ENCODE results near the gene PSMD12.

Gene PSMD12

GRCh38 chr17:67297454-67297960 lies 68.9 kb downstream of the PSMD12 start:
- no peak for DNase-seq

DNA sequence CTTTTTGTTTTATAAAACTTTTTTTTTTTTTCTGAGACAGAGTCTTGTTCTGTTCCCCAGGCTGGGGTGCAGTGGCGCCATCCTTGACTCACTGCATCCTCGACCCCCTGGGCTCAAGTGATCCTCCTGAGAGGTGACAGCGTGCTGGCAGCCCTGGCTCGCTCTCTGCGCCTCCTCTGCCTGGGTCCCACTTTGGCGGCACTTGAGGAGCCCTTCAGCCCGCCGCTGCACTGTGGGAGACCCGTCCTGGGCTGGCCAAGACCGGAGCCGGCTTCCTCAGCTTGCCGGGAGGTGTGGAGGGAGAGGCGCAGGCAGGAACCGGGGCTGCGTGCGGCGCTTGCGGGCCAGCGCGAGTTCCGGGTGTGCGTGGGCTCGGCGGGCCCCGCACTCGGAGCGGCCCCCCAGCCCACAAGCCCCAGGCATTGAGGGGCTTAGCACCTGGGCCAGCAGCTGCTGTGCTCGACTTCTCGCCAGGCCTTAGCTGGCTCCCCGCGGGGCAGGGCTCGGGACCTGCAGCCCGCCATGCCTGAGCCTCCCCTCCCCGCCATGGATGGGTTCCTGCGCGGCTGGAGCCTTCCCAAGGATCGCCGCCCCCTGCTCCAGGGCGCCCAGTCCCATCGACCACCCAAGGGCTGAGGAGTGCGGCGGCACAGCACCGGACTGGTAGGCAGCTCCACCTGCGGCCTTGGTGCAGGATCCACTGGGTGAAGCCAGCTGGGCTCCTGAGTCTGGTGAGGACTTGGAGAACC lies 71.8 kb downstream of the PSMD12 start:
- DNase-seq: no peak

DNA sequence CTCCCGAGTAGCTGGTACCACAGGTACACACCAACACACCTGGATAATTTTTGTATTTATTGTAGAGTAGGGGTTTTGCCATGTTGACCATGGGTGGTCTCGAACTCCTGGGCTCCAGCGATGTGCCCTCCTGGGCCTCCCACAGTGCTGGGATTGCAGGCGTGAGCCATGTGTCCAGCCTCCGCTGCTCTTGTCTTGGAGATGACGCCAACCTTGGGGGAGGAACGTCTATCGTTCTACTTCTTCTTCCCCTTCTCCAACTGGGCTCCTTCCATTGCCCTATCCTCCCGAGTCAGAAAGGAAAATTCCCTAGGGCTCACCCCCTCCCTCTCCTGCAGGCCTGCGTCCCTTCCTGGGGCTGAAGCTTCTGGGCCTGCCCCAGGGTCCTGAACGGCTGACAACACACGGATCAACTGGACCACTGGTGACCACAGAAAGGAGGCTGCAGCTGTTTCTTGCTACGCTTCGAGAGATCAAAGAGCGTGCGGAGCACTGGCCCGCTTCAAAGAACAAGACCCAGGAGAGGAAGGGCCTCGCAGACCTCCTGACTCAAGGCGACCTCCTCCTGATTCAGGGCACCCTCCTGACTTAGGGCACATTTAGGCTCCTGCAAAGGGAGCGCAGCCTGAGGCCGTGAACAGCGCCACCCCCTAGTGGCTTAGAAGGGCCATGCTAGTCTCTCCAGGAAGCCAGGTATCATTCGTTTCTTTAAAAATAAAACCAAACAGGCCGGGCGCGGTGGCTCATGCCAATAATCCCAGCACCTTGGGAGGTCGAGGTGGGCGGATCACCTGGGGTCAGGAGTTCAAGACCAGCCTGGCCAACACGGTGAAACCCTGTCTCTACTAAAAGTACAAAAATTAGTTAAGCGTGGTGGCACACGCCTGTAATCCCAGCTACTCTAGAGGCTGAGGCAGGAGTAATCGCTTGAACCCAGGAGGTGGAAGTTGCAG lies 72.8 kb downstream of the PSMD12 start:
- DNase-seq: no peak

GRCh38 chr17:67290711-67291291 lies 75.6 kb downstream of the PSMD12 start:
- DNase-seq: no peak

DNA sequence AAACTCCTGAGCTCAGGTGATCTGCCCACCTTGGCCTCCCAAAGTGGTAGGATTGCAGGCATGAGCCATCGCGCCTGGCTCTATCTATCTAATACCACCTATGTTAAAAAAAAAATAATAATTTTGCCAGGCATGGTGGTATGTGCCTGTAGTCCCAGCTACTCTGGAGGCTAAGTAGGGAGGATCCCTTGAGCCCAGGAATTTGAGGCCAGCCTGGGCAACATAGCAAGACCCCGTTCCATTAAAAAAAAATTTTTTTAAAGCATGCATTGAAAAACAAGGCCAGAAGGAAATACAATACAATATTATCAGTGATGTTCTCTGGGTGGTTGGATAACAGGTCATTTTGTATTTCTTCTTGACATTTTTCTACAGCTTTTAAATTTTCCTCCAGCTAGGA lies 76.1 kb downstream of the PSMD12 start:
- no peak for DNase-seq

GRCh38 chr17:67289181-67289876 lies 77.0 kb downstream of the PSMD12 start:
- no peak for DNase-seq

All from NCI-H2107 (cell line).